ENCODE measurements around the gene TRPM1. TPM values are rescaled to one million over a fixed set of nuclear protein-coding genes. Genes with fewer than 3 reads are reported as not detected.

TRPM1 gene
- total RNA-seq, 2 experiments from 2014 or later: not detected

DNA sequence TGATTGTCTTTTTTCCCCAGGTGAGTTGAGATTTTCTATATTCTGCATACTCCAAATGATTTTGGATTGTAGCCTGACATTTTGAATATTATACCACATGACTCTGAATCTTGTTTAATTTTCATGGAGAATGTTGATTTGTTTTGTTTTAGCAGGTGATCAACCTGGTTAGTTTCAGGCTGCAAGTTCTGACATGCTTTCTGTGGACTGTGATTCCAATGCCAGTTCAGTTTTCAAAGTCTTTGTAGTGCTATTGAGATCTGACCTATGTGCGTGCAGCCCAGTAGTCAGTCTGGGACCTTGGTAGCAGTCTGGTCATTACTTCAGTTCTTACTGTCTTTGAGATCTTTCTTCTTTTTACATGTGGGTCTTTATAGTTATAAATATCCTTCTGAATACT, 91.5 kb downstream of the TRPM1 start:
- no peak overlapping the region for H3K4me2 ChIP-seq (ENCODE audit: low read length)
- no peaks in the 10 kb centered on the region for H3K79me2 ChIP-seq (ENCODE audit: insufficient read depth, low read depth, low read length)
- H4K20me1 ChIP-seq (ENCODE audit: insufficient read depth, low read length): no peaks in the 10 kb centered on the region
- ChIA-PET CTCF (ENCODE audit: unreplicated experiment) (no interaction called here), POLR2A (no interaction called here)
- H3K36me3 ChIP-seq (ENCODE audit: insufficient read depth, low read length): no peaks in the 10 kb centered on the region; the same call in 1 of the 2 replicates
- DNase-seq (ENCODE audit: low spot score): no peak
- no peak overlapping the region for H3K27ac ChIP-seq (ENCODE audit: low read depth, low read length, poor library complexity, severe bottlenecking)
- H3K9me3 ChIP-seq (ENCODE audit: low read length): peaks cover 13% of the 10 kb centered on the region; the same call in 1 of the 2 replicates
- TF ChIP-seq, protein P1, sequence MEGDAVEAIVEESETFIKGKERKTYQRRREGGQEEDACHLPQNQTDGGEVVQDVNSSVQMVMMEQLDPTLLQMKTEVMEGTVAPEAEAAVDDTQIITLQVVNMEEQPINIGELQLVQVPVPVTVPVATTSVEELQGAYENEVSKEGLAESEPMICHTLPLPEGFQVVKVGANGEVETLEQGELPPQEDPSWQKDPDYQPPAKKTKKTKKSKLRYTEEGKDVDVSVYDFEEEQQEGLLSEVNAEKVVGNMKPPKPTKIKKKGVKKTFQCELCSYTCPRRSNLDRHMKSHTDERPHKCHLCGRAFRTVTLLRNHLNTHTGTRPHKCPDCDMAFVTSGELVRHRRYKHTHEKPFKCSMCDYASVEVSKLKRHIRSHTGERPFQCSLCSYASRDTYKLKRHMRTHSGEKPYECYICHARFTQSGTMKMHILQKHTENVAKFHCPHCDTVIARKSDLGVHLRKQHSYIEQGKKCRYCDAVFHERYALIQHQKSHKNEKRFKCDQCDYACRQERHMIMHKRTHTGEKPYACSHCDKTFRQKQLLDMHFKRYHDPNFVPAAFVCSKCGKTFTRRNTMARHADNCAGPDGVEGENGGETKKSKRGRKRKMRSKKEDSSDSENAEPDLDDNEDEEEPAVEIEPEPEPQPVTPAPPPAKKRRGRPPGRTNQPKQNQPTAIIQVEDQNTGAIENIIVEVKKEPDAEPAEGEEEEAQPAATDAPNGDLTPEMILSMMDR (conservative IDR thresholded peaks at IDR 0.05; ENCODE audit: low read length): no peak
- TF ChIP-seq EZH2phosphoT487 (IDR thresholded peaks at IDR 0.05; ENCODE audit: borderline replicate concordance, low read depth, low read length): no peak
- peaks cover 22% of the 10 kb centered on the region for H3K4me1 ChIP-seq (ENCODE audit: insufficient read depth, low read length, poor library complexity, severe bottlenecking)
- intact Hi-C loops (cut with micrococcal nuclease; ENCODE audit: unreplicated experiment): no loop called here
- H3K9me2 ChIP-seq (ENCODE audit: insufficient read depth, low read length): no peaks in the 10 kb centered on the region
- no TSS peak for BruUV-seq (replicated peaks)
- no peak overlapping the region for H2AFZ ChIP-seq (ENCODE audit: low read length)
- H3K4me3 ChIP-seq (ENCODE audit: low read depth, low read length, poor library complexity, severe bottlenecking): no peak overlapping the region

DNA sequence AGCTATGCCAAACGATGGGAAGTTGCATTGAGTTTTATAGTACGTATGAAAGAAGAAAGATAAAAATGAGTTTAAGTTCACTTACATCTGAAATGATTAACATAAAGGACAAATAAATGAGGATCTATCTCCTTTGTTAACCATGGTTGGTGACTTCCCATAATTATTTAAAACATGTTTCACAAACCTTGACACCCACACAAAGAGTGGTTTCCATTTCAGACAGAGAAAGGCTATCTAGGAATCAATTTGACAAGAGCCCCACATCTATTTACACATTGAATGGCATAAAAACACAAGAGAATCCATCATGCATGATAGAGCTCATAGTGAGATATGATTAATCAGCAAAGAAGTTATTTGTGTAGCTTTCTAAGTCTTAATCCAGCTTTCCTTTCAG, 95.9 kb downstream of the TRPM1 start:
- Histone ChIP-seq H3K4me3 (ENCODE audit: low read depth, low read length, poor library complexity, severe bottlenecking) (no peak overlapping the region), H3K27ac (ENCODE audit: low read depth, low read length, poor library complexity, severe bottlenecking) (no peak overlapping the region), H2AFZ (ENCODE audit: low read length) (no peak overlapping the region), H4K20me1 (ENCODE audit: insufficient read depth, low read length) (no peaks in the 10 kb centered on the region), H3K9me3 (ENCODE audit: low read length) (no peaks in the 10 kb centered on the region), H3K79me2 (ENCODE audit: insufficient read depth, low read depth, low read length) (no peaks in the 10 kb centered on the region), H3K36me3 (ENCODE audit: insufficient read depth, low read length) (no peaks in the 10 kb centered on the region), H3K4me1 (ENCODE audit: insufficient read depth, low read length, poor library complexity, severe bottlenecking) (peaks cover 23% of the 10 kb centered on the region), H3K9me2 (ENCODE audit: insufficient read depth, low read length) (no peaks in the 10 kb centered on the region), H3K4me2 (ENCODE audit: low read length) (no peak overlapping the region)
- no peak for TF ChIP-seq EZH2phosphoT487 (IDR thresholded peaks at IDR 0.05; ENCODE audit: borderline replicate concordance, low read depth, low read length)
- TF ChIP-seq, protein P1 (conservative IDR thresholded peaks at IDR 0.05; ENCODE audit: low read length): no peak
- ChIA-PET POLR2A (interaction anchor here (0.8 to 1.4 kb wide), 3 partner anchors 9 to 24 kb away, joined by 3 to 14 read pairs (median 4); no protein-coding TSS in a partner anchor), CTCF (ENCODE audit: unreplicated experiment) (interaction anchor here (1.1 kb wide), 1 partner anchor 8 kb away, joined by 3 read pairs; no protein-coding TSS in a partner anchor)
- BruUV-seq (replicated peaks): no TSS peak
- intact Hi-C loops (cut with micrococcal nuclease; ENCODE audit: unreplicated experiment): no loop called here
- no peak for DNase-seq (ENCODE audit: low spot score)

DNA sequence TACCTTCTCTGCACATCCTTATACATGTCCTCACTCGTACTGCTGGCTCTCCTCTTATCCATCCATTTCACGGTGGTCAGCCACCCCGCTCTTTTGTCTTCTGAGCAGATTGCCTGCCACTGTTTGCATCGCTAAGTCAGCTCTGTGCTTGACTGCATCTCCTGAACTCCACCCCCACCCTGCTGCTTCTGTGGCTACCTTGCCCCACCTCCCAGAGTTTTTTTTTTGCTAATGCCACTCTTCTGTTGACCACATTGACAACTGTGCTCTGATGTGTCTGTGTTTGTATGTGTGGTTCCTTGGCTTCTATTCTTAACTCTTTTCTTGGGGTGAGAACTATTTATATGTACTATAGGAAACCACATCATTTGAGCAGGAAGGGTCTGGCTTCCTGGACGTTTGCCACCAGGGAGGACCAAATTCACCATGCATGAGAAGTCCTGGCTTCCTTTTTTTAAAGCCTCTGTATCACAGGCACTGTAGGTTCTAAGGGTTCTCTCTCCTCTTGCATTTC, 97.2 kb downstream of the TRPM1 start:
- peak overlapping the region; percentile 13 for H3K27ac ChIP-seq (ENCODE audit: low read depth, low read length, poor library complexity, severe bottlenecking)
- ChIA-PET POLR2A (interaction anchor here (0.8 to 4.4 kb wide), 4 partner anchors 10 to 145 kb away, joined by 3 to 34 read pairs (median 5); partner anchors contain the start of gene MTMR10), CTCF (ENCODE audit: unreplicated experiment) (no interaction called here)
- H4K20me1 ChIP-seq (ENCODE audit: insufficient read depth, low read length): no peaks in the 10 kb centered on the region
- H3K9me2 ChIP-seq (ENCODE audit: insufficient read depth, low read length): no peaks in the 10 kb centered on the region
- H3K4me1 ChIP-seq (ENCODE audit: insufficient read depth, low read length, poor library complexity, severe bottlenecking): peaks cover 23% of the 10 kb centered on the region
- H3K79me2 ChIP-seq (ENCODE audit: insufficient read depth, low read depth, low read length): no peaks in the 10 kb centered on the region
- peak; percentile 83 for DNase-seq (ENCODE audit: low spot score)
- no TSS peak for BruUV-seq (replicated peaks)
- H3K9me3 ChIP-seq (ENCODE audit: low read length): no peaks in the 10 kb centered on the region
- peak overlapping the region; percentile 82 for H3K4me2 ChIP-seq (ENCODE audit: low read length)
- peak overlapping the region; percentile 53; the same call in 1 of the 2 replicates for H2AFZ ChIP-seq (ENCODE audit: low read length)
- peak overlapping the region; percentile 46 for H3K4me3 ChIP-seq (ENCODE audit: low read depth, low read length, poor library complexity, severe bottlenecking)
- TF ChIP-seq EZH2phosphoT487 (IDR thresholded peaks at IDR 0.05; ENCODE audit: borderline replicate concordance, low read depth, low read length): no peak
- TF ChIP-seq, protein P1 (conservative IDR thresholded peaks at IDR 0.05; ENCODE audit: low read length): no peak
- intact Hi-C loops (cut with micrococcal nuclease; ENCODE audit: unreplicated experiment): loop anchor here (1.0 kb wide), 1 partner anchor 12 kb away; no protein-coding TSS in a partner anchor
- H3K36me3 ChIP-seq (ENCODE audit: insufficient read depth, low read length): no peaks in the 10 kb centered on the region

All from OCI-LY7 (cell line).